Measurements from ENCODE around the gene PARD3B. TPM values are rescaled to one million over a fixed set of nuclear protein-coding genes. Genes with fewer than 3 reads are reported as not detected.

The PARD3B gene
- total RNA-seq, 1 donor = 53.1 TPM

- TF ChIP-seq CTCF (IDR thresholded peaks at IDR 0.05; ENCODE audit: insufficient read depth, low read depth, low read length) = no peak
Observed at GRCh38 chr2:204776781-204777559, 231.7 kb downstream of the PARD3B start.

DNA sequence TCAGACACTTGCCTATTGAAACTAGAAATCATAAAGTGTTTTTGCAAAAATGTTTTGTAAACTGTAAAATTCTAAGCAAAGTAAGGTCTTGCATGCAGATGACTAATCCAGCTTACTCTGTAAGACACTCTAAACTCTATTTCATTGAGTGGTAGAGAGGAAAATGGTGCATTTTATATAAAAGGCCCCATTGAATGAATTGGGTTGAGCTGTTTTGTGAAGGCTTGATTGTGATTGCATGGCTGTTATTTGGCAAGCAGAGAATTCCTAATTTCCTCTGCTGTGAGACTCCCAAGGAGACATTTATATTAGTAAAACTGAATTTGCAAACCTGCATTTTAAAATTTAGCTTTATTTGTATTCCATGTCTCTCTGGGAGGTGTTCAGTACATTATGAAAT lies 234.5 kb downstream of the PARD3B start:
- no peak overlapping the region for H3K4me3 ChIP-seq (ENCODE audit: low read depth, low read length)
- no peak for DNase-seq (ENCODE audit: low read depth)
- TF ChIP-seq CTCF (IDR thresholded peaks at IDR 0.05; ENCODE audit: insufficient read depth, low read depth, low read length) = no peak

More at GRCh38 chr2:204776781-204777559, 231.7 kb downstream of the PARD3B start:
- DNase-seq (ENCODE audit: low read depth) = peak; percentile 49
- H3K4me3 ChIP-seq (ENCODE audit: low read depth, low read length) = no peak overlapping the region

- DNase-seq (ENCODE audit: low read depth) = no peak
- no peak for TF ChIP-seq CTCF (IDR thresholded peaks at IDR 0.05; ENCODE audit: insufficient read depth, low read depth, low read length)
Observed at GRCh38 chr2:204781941-204782340, 236.7 kb downstream of the PARD3B start.

GRCh38 chr2:204790076-204790475 lies 244.8 kb downstream of the PARD3B start:
- no peak for DNase-seq (ENCODE audit: low read depth)
- H3K4me3 ChIP-seq (ENCODE audit: low read depth, low read length) = no peak overlapping the region
- no peak for TF ChIP-seq CTCF (IDR thresholded peaks at IDR 0.05; ENCODE audit: insufficient read depth, low read depth, low read length)

More at GRCh38 chr2:204781941-204782340, 236.7 kb downstream of the PARD3B start:
- no peak overlapping the region for H3K4me3 ChIP-seq (ENCODE audit: low read depth, low read length)

DNA sequence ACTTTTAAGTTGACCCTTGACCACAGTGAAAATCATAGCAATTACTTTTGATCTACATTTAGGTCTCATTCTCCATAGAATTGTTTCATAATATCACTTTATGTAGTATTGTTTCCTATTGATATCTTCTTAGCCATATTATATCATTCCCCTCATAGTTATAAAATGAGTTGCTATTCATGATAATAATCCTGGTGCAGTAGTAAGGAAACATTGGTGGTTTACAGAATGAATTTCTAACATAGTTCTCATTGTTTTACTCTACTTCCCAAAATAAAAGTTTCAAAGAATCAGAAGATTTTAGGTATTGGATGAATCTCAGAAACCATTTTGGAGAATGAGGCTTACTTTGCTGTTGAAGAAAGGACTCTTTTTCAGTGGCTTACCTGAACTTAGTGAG lies 246.0 kb downstream of the PARD3B start:
- no peak for TF ChIP-seq CTCF (IDR thresholded peaks at IDR 0.05; ENCODE audit: insufficient read depth, low read depth, low read length)
- no peak overlapping the region for H3K4me3 ChIP-seq (ENCODE audit: low read depth, low read length)
- DNase-seq (ENCODE audit: low read depth) = no peak

DNA sequence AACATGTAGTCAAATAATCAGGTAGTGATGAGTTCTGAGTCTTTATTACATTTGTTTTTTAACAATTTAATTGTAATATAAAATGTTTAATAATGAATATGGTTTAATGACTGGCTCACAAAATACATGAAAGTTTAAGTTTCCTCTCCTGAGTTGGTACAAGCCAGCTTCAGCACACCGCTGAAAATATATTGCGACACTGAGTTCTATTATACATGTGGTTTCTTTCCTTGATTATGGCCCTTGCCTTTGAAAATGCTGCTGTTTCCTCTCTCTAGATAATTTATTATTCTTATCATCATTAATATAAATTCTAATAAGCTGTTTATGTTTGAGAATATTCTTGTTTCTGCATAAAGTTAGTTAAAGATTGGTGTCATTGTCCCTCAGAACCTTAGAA lies 249.3 kb downstream of the PARD3B start:
- peak; percentile 39 for DNase-seq (ENCODE audit: low read depth)
- no peak for TF ChIP-seq CTCF (IDR thresholded peaks at IDR 0.05; ENCODE audit: insufficient read depth, low read depth, low read length)

More for the DNA sequence above, 249.3 kb downstream of the PARD3B start:
- H3K4me3 ChIP-seq (ENCODE audit: low read depth, low read length) = no peak overlapping the region
